Neutrophil (primary cell): ENCODE measurements around the gene GPR148.

ENCODE experiments used
- H3K27ac ChIP-seq: fragments of 200-600 bp; sonication (generic); 2 replicates; pipeline ENCODE4 v1.5.1; 2016; ENCODE audit warnings: mild to moderate bottlenecking, moderate library complexity
- H3K27me3 ChIP-seq: fragments of 200-600 bp; sonication (generic); 2 replicates; pipeline ENCODE4 v1.6.0; 2016; ENCODE audit warnings: mild to moderate bottlenecking
- H3K36me3 ChIP-seq: fragments of 200-600 bp; sonication (generic); 2 replicates; pipeline ENCODE4 v1.5.1; 2017
- H3K4me1 ChIP-seq, 2 experiments: fragments of 200-600 bp in 1 of 2; sonication (generic) in 1 of 2; 1 replicate in 1 of 2; 2 replicates in 1 of 2; pipeline versions ENCODE4 v1.5.1 to v1.6.1; 2013 to 2016; ENCODE audit warnings: low read depth in 1 of 2, low read length in 1 of 2, mild to moderate bottlenecking in 1 of 2, moderate library complexity in 1 of 2; ENCODE audit not compliant: control insufficient read depth in 1 of 2, insufficient read depth in 1 of 2
- H3K4me3 ChIP-seq, 2 experiments: fragments of 200-600 bp in 1 of 2; sonication (generic) in 1 of 2; 1 replicate in 1 of 2; 2 replicates in 1 of 2; pipeline ENCODE4 v1.5.1; 2013 to 2016; ENCODE audit warnings: low read depth in 1 of 2, low read length in 1 of 2, mild to moderate bottlenecking in 1 of 2, moderate library complexity in 1 of 2
- H3K9me3 ChIP-seq: fragments of 200-600 bp; sonication (generic); 2 replicates; pipeline ENCODE4 v1.5.1; 2016
- TF ChIP-seq, protein P1 (sequence below): fragments of 200-600 bp; sonication (generic); IDR thresholded peaks from 2 replicates; pipeline ENCODE4 v1.5.1; 2016; ENCODE audit warnings: antibody characterized with exemption

The GPR148 gene

DNA sequence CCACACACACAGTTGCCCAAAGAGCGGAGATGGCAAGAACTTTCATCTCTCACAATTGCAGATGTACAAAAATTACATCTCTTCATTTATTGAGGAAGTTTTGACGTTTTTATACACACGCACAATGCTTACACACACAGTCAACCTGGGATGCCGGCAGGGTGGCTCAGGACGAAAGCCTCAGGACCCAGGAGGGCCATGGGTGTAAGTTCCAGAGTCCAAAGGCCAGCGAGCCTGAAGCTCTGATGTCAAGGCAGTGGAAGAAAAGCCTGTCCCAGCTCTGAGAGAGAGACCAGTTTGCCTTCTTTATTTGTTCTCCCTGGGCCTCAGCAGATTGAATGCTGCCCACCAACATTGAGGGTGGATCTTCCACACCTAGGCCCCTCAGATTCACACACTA lies 36.6 kb downstream of the GPR148 start:
- Histone ChIP-seq H3K4me1 (no peaks in the 10 kb centered on the region), H3K36me3 (no peaks in the 10 kb centered on the region), H3K27me3 (peaks cover 5% of the 10 kb centered on the region), H3K9me3 (no peaks in the 10 kb centered on the region), H3K4me3 (no peak overlapping the region), H3K27ac (no peak overlapping the region)
- TF ChIP-seq, protein P1, sequence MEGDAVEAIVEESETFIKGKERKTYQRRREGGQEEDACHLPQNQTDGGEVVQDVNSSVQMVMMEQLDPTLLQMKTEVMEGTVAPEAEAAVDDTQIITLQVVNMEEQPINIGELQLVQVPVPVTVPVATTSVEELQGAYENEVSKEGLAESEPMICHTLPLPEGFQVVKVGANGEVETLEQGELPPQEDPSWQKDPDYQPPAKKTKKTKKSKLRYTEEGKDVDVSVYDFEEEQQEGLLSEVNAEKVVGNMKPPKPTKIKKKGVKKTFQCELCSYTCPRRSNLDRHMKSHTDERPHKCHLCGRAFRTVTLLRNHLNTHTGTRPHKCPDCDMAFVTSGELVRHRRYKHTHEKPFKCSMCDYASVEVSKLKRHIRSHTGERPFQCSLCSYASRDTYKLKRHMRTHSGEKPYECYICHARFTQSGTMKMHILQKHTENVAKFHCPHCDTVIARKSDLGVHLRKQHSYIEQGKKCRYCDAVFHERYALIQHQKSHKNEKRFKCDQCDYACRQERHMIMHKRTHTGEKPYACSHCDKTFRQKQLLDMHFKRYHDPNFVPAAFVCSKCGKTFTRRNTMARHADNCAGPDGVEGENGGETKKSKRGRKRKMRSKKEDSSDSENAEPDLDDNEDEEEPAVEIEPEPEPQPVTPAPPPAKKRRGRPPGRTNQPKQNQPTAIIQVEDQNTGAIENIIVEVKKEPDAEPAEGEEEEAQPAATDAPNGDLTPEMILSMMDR: no peak

DNA sequence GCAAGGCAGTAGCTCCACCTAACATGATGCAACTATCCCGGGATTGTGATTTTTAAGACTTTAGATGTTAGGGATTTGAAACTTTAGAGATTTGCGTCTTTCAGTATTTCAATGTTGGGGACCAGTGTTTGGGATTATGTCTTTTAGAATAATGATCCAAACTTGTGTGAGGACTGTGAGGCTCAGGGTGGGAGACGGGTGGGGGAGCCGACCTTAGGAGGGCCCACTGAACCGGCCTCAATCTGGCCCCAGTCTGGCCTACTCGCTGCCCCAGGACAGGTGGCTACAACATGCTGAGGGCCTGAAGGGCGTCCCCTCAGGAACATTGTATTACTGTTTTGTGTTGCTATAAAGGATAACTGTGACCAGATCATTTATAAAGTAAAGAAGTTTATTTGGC lies 37.2 kb downstream of the GPR148 start:
- H3K27ac ChIP-seq: no peak overlapping the region
- no peaks in the 10 kb centered on the region for H3K4me1 ChIP-seq
- H3K4me3 ChIP-seq: no peak overlapping the region
- peaks cover 5% of the 10 kb centered on the region for H3K27me3 ChIP-seq
- no peaks in the 10 kb centered on the region for H3K36me3 ChIP-seq
- TF ChIP-seq, protein P1: no peak
- no peaks in the 10 kb centered on the region for H3K9me3 ChIP-seq

DNA sequence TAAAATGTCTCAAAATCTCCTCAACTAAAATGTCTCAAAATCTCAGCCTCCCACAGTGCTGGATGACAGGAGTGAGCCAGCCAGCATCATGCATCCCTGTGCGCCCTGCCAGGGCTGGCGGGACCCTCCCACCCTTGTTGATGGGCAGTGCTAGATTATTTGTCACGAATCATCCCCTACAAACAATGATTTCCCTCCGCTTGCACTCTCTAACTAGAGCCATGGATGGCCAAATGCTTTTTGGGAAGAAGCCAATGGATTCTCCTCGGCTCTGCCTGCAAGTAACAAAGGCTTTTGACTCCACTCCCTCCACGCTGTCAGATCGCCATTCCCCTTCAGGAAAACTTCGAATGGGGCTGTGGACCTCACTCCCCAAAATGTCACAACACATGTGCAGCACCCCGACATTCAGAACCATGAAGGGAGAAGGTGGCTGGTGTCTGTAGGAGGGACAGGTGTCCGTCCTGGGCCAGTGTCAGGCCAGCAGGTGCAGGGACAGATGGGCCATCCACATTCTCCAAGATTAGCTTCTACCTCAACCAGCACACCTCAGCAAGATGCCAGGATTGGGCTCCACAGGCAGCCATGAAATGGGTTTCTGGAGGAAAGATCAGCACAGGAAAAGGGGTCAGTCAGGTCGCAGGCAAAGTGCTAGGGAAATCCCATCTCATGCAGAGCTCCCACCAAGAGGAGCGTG lies 38.0 kb downstream of the GPR148 start:
- TF ChIP-seq, protein P1: no peak
- peaks cover 5% of the 10 kb centered on the region for H3K27me3 ChIP-seq
- no peaks in the 10 kb centered on the region for H3K36me3 ChIP-seq
- H3K4me3 ChIP-seq: no peak overlapping the region
- no peaks in the 10 kb centered on the region for H3K4me1 ChIP-seq
- no peak overlapping the region for H3K27ac ChIP-seq
- H3K9me3 ChIP-seq: no peaks in the 10 kb centered on the region

DNA sequence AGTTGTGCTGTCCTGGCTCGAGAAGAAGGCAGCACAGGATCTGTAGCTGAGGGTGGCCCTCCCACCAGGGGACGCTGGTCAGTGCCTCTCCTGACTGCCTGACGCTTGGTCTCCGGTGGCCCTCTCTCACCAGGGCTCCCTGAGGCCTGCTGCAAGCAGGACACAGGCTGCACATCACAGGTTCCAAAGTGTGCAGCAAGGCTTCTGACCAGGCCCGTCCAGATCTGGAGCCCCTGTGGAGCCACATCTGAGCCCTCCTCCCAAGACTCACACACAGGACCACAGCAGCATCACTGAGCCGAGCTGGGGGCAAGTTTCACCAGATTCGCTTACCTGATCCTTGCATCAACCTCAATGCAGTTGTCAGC lies 38.5 kb downstream of the GPR148 start:
- Histone ChIP-seq H3K36me3 (no peaks in the 10 kb centered on the region), H3K9me3 (no peaks in the 10 kb centered on the region), H3K27me3 (peaks cover 5% of the 10 kb centered on the region), H3K4me1 (no peaks in the 10 kb centered on the region), H3K27ac (no peak overlapping the region), H3K4me3 (no peak overlapping the region)
- TF ChIP-seq, protein P1: no peak

DNA sequence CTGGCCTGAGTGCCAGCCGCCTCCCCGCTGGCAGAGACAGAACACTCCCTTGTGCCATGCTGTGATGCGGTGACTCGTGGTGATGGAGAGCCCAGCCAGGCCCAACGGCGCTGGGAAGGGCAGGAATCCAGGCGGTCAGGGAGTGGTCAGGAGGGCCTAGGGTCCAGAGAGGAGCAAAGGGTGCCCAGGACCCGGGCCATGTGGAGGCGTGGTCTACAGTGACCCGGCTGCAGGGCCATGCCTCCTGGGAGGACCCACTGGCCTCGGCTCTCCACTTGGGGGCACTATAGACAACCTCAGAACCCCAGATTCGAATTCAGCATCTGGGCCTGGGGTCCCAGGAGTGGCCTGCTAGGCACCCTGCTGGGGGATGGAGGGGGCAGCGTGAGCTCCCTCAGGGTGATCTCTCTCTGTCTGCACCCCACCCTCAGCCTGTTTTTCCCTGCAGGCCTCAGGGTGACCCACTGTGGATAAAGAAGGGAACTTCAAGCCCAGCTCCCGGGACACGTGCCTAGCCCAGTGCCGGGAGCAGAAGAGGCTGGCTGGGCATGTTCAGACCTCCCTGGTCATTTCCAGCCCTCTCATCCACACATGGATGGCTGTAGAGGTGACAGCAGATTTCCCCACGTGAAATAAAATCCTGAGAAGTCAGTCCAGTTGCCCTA lies 39.5 kb downstream of the GPR148 start:
- TF ChIP-seq, protein P1: no peak
- Histone ChIP-seq H3K27me3 (peaks cover 5% of the 10 kb centered on the region), H3K36me3 (no peaks in the 10 kb centered on the region), H3K4me3 (no peak overlapping the region), H3K27ac (no peak overlapping the region), H3K9me3 (no peaks in the 10 kb centered on the region), H3K4me1 (no peaks in the 10 kb centered on the region)
